HEK293 (cell line): ENCODE data around the gene GATA3.

Experiments used
- CTCF ChIP-seq: fragments of 450-650 bp; formaldehyde crosslinking; IDR thresholded peaks from 2 replicates; pipeline ENCODE4 v1.5.1; 2016; ENCODE audit warnings: missing biosample characterization, missing genetic modification characterization
- SALL2 ChIP-seq: fragments of 450-650 bp; formaldehyde crosslinking; IDR thresholded peaks from 2 replicates; pipeline ENCODE4 v1.5.0; 2017; ENCODE audit warnings: missing biosample characterization, mild to moderate bottlenecking, missing genetic modification characterization, borderline replicate concordance
- SP2 ChIP-seq: fragments of 450-650 bp; formaldehyde crosslinking; IDR thresholded peaks from 2 replicates; pipeline ENCODE4 v1.5.1; 2016; ENCODE audit warnings: missing biosample characterization, missing genetic modification characterization
- ZEB2 ChIP-seq: fragments of 450-650 bp; formaldehyde crosslinking; IDR thresholded peaks from 2 replicates; pipeline ENCODE4 v1.5.1; 2016; ENCODE audit warnings: missing biosample characterization, missing genetic modification characterization
- ZNF354C ChIP-seq: fragments of 450-650 bp; formaldehyde crosslinking; IDR thresholded peaks from 2 replicates; pipeline ENCODE4 v1.5.1; 2016; ENCODE audit warnings: missing biosample characterization, missing genetic modification characterization, low read depth, borderline replicate concordance
- ZNF48 ChIP-seq: fragments of 450-650 bp; formaldehyde crosslinking; IDR thresholded peaks from 2 replicates; pipeline ENCODE4 v1.5.1; 2016; ENCODE audit warnings: missing biosample characterization, missing genetic modification characterization
- ZNF561 ChIP-seq: fragments of 450-650 bp; IDR thresholded peaks from 2 replicates; pipeline ENCODE4 v1.5.1; 2018; ENCODE audit warnings: missing biosample characterization, missing genetic modification characterization, borderline replicate concordance
- ZNF639 ChIP-seq: fragments of 450-650 bp; formaldehyde crosslinking; IDR thresholded peaks from 2 replicates; pipeline ENCODE4 v1.5.1; 2016; ENCODE audit warnings: missing biosample characterization, missing genetic modification characterization

- no peak for TF ChIP-seq SP2 (tag by site-specific recombination)
- no peak for TF ChIP-seq ZEB2 (tag by site-specific recombination)
- TF ChIP-seq ZNF639 (tag by site-specific recombination): no peak
- no peak for TF ChIP-seq ZNF354C (tag by site-specific recombination)
- no peak for TF ChIP-seq ZNF48 (tag by site-specific recombination)
- no peak for TF ChIP-seq CTCF (tag by site-specific recombination)
- no peak for TF ChIP-seq SALL2
- no peak for TF ChIP-seq ZNF561 (tag by site-specific recombination)
Observed at GRCh38 chr10:8023851-8024250, 30.6 kb upstream of the GATA3 start.
